WTC11 (cell line): Measurements from ENCODE around the gene SMTN. TPM values are rescaled to one million over a fixed set of nuclear protein-coding genes. Genes with fewer than 3 reads are reported as not detected.

ENCODE experiments used
- ATAC-seq: fragments of 200-7000 bp; cut with Tn5 transposase; 2 replicates; pipeline ENCODE4 v1.10.0; 2021; ENCODE audit warnings: mild to moderate bottlenecking, moderate library complexity
- CTCF ChIA-PET: fragments of 300-600 bp; sonication (Branson Sonifier 250); formaldehyde crosslinking; loops from one replicate; lab custom pipeline; 2021; ENCODE audit warnings: antibody characterized with exemption; lab: Charles Lee
- POLR2A ChIA-PET: fragments of 350-600 bp; sonication (Branson Sonifier 250); formaldehyde crosslinking; loops from one replicate; lab custom pipeline; 2021; ENCODE audit warnings: antibody characterized with exemption; lab: Charles Lee
- DNase-seq: peaks from one replicate; pipeline ENCODE4 v3.0.0; 2021; ENCODE audit warnings: low spot score
- H3K27ac Mint-ChIP-seq: 2 replicates; pipeline ENCODE4 v1.8.0; 2021; ENCODE audit warnings: mixed read lengths
- H3K27me3 Mint-ChIP-seq: 2 replicates; pipeline ENCODE4 v1.8.0; 2021; ENCODE audit warnings: low read depth, mild to moderate bottlenecking, moderate library complexity, mixed read lengths
- H3K36me3 Mint-ChIP-seq: 2 replicates; pipeline ENCODE4 v1.8.0; 2021; ENCODE audit warnings: mixed read lengths
- H3K4me1 Mint-ChIP-seq: 2 replicates; pipeline ENCODE4 v1.8.0; 2022; ENCODE audit warnings: mixed read lengths
- H3K4me3 Mint-ChIP-seq: 2 replicates; pipeline ENCODE4 v1.8.0; 2021; ENCODE audit warnings: mild to moderate bottlenecking, moderate library complexity, mixed read lengths
- H3K9me3 Mint-ChIP-seq: 2 replicates; pipeline ENCODE4 v1.8.0; 2021; ENCODE audit warnings: mixed read lengths
- ARID4B ChIP-seq: sonication (generic); formaldehyde crosslinking; IDR thresholded peaks from 2 replicates; pipeline ENCODE4 v1.8.0; 2023; ENCODE audit warnings: missing genetic modification reagents, mild to moderate bottlenecking, borderline replicate concordance
- CREB1 ChIP-seq: sonication (generic); formaldehyde crosslinking; IDR thresholded peaks from 2 replicates; pipeline ENCODE4 v1.8.0; 2023; ENCODE audit warnings: mild to moderate bottlenecking, missing genetic modification reagents
- EMX1 ChIP-seq: fragments of 250-450 bp; sonication (Bioruptor Pico); IDR thresholded peaks from 2 replicates; pipeline ENCODE4 v1.8.0; 2021; ENCODE audit warnings: mild to moderate bottlenecking
- ETV6 ChIP-seq: sonication (generic); formaldehyde crosslinking; IDR thresholded peaks from 2 replicates; pipeline ENCODE4 v1.8.1; 2022; ENCODE audit warnings: mild to moderate bottlenecking, missing genetic modification reagents
- HMGXB4 ChIP-seq: sonication (generic); formaldehyde crosslinking; IDR thresholded peaks from 2 replicates; pipeline ENCODE4 v1.8.1; 2023; ENCODE audit warnings: mild to moderate bottlenecking, moderate library complexity, missing genetic modification reagents
- JAZF1 ChIP-seq: fragments of 250-450 bp; sonication (Bioruptor Pico); IDR thresholded peaks from 2 replicates; pipeline ENCODE4 v1.9.0; 2021; ENCODE audit warnings: moderate library complexity, mild to moderate bottlenecking, inconsistent platforms
- PRDM15 ChIP-seq: sonication (generic); formaldehyde crosslinking; IDR thresholded peaks from 2 replicates; pipeline ENCODE4 v1.8.0; 2022; ENCODE audit warnings: missing genetic modification reagents
- PRRX2 ChIP-seq: fragments of 250-450 bp; sonication (Bioruptor Pico); IDR thresholded peaks from 2 replicates; pipeline ENCODE4 v1.8.0; 2021; ENCODE audit warnings: mild to moderate bottlenecking
- SOX15 ChIP-seq: fragments of 250-450 bp; sonication (Bioruptor Pico); IDR thresholded peaks from 2 replicates; pipeline ENCODE4 v1.9.0; 2021; ENCODE audit warnings: mild to moderate bottlenecking
- TEAD4 ChIP-seq: sonication (generic); formaldehyde crosslinking; IDR thresholded peaks from 2 replicates; pipeline ENCODE4 v1.8.0; 2022; ENCODE audit warnings: mild to moderate bottlenecking, missing genetic modification reagents
- ZNF219 ChIP-seq: sonication (generic); formaldehyde crosslinking; IDR thresholded peaks from 2 replicates; pipeline ENCODE4 v1.8.0; 2023; ENCODE audit warnings: missing genetic modification reagents, mild to moderate bottlenecking, borderline replicate concordance
- ZNF281 ChIP-seq: sonication (generic); formaldehyde crosslinking; IDR thresholded peaks from 2 replicates; pipeline ENCODE4 v1.8.0; 2023; ENCODE audit warnings: mild to moderate bottlenecking, missing genetic modification reagents
- total RNA-seq: library from RNA; stranded (reverse); gene quantifications from 3 replicates; pipeline ENCODE4 v1.2.3, GENCODE V29; 2021
- TF ChIP-seq, protein P1 (sequence below): sonication (generic); formaldehyde crosslinking; IDR thresholded peaks from 2 replicates; pipeline ENCODE4 v1.8.0; 2022; ENCODE audit warnings: mild to moderate bottlenecking, missing genetic modification reagents
- TF ChIP-seq, protein P2 (sequence below): sonication (generic); formaldehyde crosslinking; IDR thresholded peaks from 2 replicates; pipeline ENCODE4 v1.8.1; 2023; ENCODE audit warnings: mild to moderate bottlenecking, missing genetic modification reagents

Gene SMTN
- total RNA-seq, 1 experiment from 2014 or later: 34.5 TPM

- TF ChIP-seq ARID4B (peak; percentile 90), ZNF219 (CRISPR knock-in tag) (peak; percentile 66; the same call in 1 of the 2 replicates), ZNF281 (CRISPR knock-in tag) (peak; percentile 68; the same call in 1 of the 2 replicates)
Measured at GRCh38 chr22:31084811-31085492, 3.8 kb downstream of the SMTN start (continued).

GRCh38 chr22:31085493-31085824 lies 4.3 kb downstream of the SMTN start:
- POLR2A ChIA-PET: interaction anchor here (1.0 to 4.2 kb wide), 8 partner anchors 12 to 195 kb away, joined by 3 to 43 read pairs (median 4); partner anchors contain the start of genes MORC2, SELENOM and TUG1
- TF ChIP-seq ETV6 (CRISPR knock-in tag): no peak
- no peak for TF ChIP-seq PRDM15 (CRISPR knock-in tag)
- no peak for TF ChIP-seq TEAD4 (CRISPR knock-in tag)
- TF ChIP-seq JAZF1 (CRISPR knock-in tag): no peak
- no peak for TF ChIP-seq SOX15 (CRISPR knock-in tag)
- TF ChIP-seq, protein P1, sequence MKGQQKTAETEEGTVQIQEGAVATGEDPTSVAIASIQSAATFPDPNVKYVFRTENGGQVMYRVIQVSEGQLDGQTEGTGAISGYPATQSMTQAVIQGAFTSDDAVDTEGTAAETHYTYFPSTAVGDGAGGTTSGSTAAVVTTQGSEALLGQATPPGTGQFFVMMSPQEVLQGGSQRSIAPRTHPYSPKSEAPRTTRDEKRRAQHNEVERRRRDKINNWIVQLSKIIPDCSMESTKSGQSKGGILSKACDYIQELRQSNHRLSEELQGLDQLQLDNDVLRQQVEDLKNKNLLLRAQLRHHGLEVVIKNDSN (CRISPR knock-in tag): no peak
- no peak for TF ChIP-seq HMGXB4
- TF ChIP-seq EMX1: no peak
- TF ChIP-seq CREB1 (CRISPR knock-in tag): no peak
- TF ChIP-seq PRRX2 (CRISPR knock-in tag): no peak
- TF ChIP-seq, protein P2, sequence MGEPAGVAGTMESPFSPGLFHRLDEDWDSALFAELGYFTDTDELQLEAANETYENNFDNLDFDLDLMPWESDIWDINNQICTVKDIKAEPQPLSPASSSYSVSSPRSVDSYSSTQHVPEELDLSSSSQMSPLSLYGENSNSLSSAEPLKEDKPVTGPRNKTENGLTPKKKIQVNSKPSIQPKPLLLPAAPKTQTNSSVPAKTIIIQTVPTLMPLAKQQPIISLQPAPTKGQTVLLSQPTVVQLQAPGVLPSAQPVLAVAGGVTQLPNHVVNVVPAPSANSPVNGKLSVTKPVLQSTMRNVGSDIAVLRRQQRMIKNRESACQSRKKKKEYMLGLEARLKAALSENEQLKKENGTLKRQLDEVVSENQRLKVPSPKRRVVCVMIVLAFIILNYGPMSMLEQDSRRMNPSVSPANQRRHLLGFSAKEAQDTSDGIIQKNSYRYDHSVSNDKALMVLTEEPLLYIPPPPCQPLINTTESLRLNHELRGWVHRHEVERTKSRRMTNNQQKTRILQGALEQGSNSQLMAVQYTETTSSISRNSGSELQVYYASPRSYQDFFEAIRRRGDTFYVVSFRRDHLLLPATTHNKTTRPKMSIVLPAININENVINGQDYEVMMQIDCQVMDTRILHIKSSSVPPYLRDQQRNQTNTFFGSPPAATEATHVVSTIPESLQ (CRISPR knock-in tag): no peak
- TF ChIP-seq, all 79 proteins: peak for 0
- DNase-seq (peak; percentile 39), ATAC-seq (no peak)
- H3K27me3 Mint-ChIP-seq: peaks cover 11% of the 10 kb centered on the region
- peaks cover 32% of the 10 kb centered on the region for H3K4me1 Mint-ChIP-seq
- CTCF ChIA-PET: interaction anchor here (0.5 to 21.8 kb wide), 30 partner anchors 10 to 479 kb away, joined by 3 to 363 read pairs (median 4); partner anchors contain the start of genes INPP5J, MORC2, PLA2G3 and SELENOM
- H3K9me3 Mint-ChIP-seq: no peaks in the 10 kb centered on the region
- no peak overlapping the region for H3K27ac Mint-ChIP-seq
- H3K4me3 Mint-ChIP-seq: peak overlapping the region; percentile 69
- no peaks in the 10 kb centered on the region for H3K36me3 Mint-ChIP-seq
